ENCODE measurements around the gene DOP1A. TPM values are rescaled to one million over a fixed set of nuclear protein-coding genes. Genes with fewer than 3 reads are reported as not detected.

Gene DOP1A
- total RNA-seq, 1 experiment from 2014 or later: 16.1 TPM

DNA sequence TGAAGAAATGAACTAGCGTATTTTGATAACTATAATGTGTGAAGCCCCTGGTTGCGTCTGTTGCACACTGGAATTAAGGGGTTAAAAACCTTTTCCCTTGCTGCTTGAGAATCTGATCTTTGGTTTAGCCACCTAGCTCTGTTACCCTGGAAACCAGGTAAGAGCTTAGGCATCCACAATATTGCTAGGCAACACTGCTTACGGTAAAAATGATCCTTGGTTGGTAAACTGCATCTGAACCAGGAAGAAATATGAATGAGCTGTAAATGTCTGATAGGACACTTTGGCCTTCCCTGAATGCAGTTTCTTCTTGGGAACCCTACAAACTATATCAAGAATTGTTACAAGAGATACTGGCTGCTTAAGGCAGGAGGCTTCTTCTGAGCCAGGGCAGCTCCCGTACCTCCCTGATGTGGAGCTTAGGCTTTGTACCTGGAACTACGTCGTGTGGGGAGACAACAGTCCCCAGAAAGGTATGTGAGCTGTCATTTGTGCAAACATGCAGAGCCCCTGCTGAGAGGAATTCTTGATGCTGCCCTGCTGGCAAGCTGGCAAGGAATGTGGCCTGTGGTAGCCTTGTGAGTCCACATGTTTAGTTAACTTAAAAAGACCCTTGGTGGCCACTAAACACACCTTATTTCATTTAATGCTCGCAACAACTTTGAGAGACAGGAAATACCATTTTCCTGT lies 20.3 kb upstream of the DOP1A start:
- BruUV-seq (replicated peaks): no TSS peak
- intact Hi-C loops (cut with micrococcal nuclease; ENCODE audit: unreplicated experiment): no loop called here
- H3K27me3 ChIP-seq (replicated peaks; ENCODE audit: control insufficient read depth, insufficient read depth, low read length): no peaks in the 10 kb centered on the region
- ChIA-PET POLR2A (no interaction called here), CTCF (no interaction called here)
- Mint-ChIP-seq H3K27ac (ENCODE audit: unreplicated experiment) (no peak overlapping the region), H3K36me3 (ENCODE audit: insufficient read depth, unreplicated experiment) (peaks cover 3% of the 10 kb centered on the region), H3K27me3 (ENCODE audit: insufficient read depth, unreplicated experiment) (no peaks in the 10 kb centered on the region), H3K4me1 (ENCODE audit: low read depth, unreplicated experiment) (no peaks in the 10 kb centered on the region), H3K9me3 (ENCODE audit: unreplicated experiment) (no peaks in the 10 kb centered on the region), H3K4me3 (ENCODE audit: unreplicated experiment) (no peak overlapping the region)
- no peak overlapping the region for H3K4me3 ChIP-seq (ENCODE audit: low read depth, low read length)
- no peaks in the 10 kb centered on the region for H3K4me1 ChIP-seq
- DNase-seq: no peak
- no peak for TF ChIP-seq CTCF (IDR thresholded peaks at IDR 0.05; ENCODE audit: insufficient read depth in 1 of 2, low read depth in 1 of 2, low read length in 1 of 2, severe bottlenecking in 1 of 2, unreplicated experiment in 1 of 2)
- no peaks in the 10 kb centered on the region for H3K9me3 ChIP-seq
- H3K36me3 ChIP-seq (ENCODE audit: control insufficient read depth, insufficient read depth, low read length): no peaks in the 10 kb centered on the region

- H3K27ac Mint-ChIP-seq (ENCODE audit: unreplicated experiment): no peak overlapping the region
- H3K36me3 Mint-ChIP-seq (ENCODE audit: insufficient read depth, unreplicated experiment): peaks cover 18% of the 10 kb centered on the region
- BruUV-seq (replicated peaks): no TSS peak
- H3K4me1 ChIP-seq: no peaks in the 10 kb centered on the region
- no peak for DNase-seq
- no peaks in the 10 kb centered on the region for H3K27me3 ChIP-seq (replicated peaks; ENCODE audit: control insufficient read depth, insufficient read depth, low read length)
- H3K4me3 Mint-ChIP-seq (ENCODE audit: unreplicated experiment): no peak overlapping the region
- H3K4me3 ChIP-seq (ENCODE audit: low read depth, low read length): no peak overlapping the region
- TF ChIP-seq CTCF (IDR thresholded peaks at IDR 0.05; ENCODE audit: insufficient read depth in 1 of 2, low read depth in 1 of 2, low read length in 1 of 2, severe bottlenecking in 1 of 2, unreplicated experiment in 1 of 2): no peak
- POLR2A ChIA-PET: no interaction called here
- H3K27me3 Mint-ChIP-seq (ENCODE audit: insufficient read depth, unreplicated experiment): no peaks in the 10 kb centered on the region
- no peaks in the 10 kb centered on the region for H3K4me1 Mint-ChIP-seq (ENCODE audit: low read depth, unreplicated experiment)
- no peaks in the 10 kb centered on the region for H3K9me3 ChIP-seq
- no peaks in the 10 kb centered on the region for H3K36me3 ChIP-seq (ENCODE audit: control insufficient read depth, insufficient read depth, low read length)
- intact Hi-C loops (cut with micrococcal nuclease; ENCODE audit: unreplicated experiment): loop anchor here (10.0 kb wide), 1 partner anchor 267 kb away; no protein-coding TSS in a partner anchor
- CTCF ChIA-PET: no interaction called here
- H3K9me3 Mint-ChIP-seq (ENCODE audit: unreplicated experiment): no peaks in the 10 kb centered on the region
Measured at GRCh38 chr6:83051377-83052172, 15.9 kb upstream of the DOP1A start.

- DNase-seq: no peak
- no peak overlapping the region for H3K27ac Mint-ChIP-seq (ENCODE audit: unreplicated experiment)
- ChIA-PET POLR2A (no interaction called here), CTCF (interaction anchor here (1.4 kb wide), 1 partner anchor 12 kb away, joined by 3 read pairs; the partner anchor contains the start of gene UBE3D)
- Histone ChIP-seq H3K9me3 (no peaks in the 10 kb centered on the region), H3K4me1 (no peaks in the 10 kb centered on the region), H3K4me3 (ENCODE audit: low read depth, low read length) (no peak overlapping the region), H3K27me3 (replicated peaks; ENCODE audit: control insufficient read depth, insufficient read depth, low read length) (no peaks in the 10 kb centered on the region), H3K36me3 (ENCODE audit: control insufficient read depth, insufficient read depth, low read length) (no peaks in the 10 kb centered on the region; the same call in 1 of the 2 replicates)
- no peaks in the 10 kb centered on the region for H3K9me3 Mint-ChIP-seq (ENCODE audit: unreplicated experiment)
- no peaks in the 10 kb centered on the region for H3K27me3 Mint-ChIP-seq (ENCODE audit: insufficient read depth, unreplicated experiment)
- no peak for TF ChIP-seq CTCF (IDR thresholded peaks at IDR 0.05; ENCODE audit: insufficient read depth in 1 of 2, low read depth in 1 of 2, low read length in 1 of 2, severe bottlenecking in 1 of 2, unreplicated experiment in 1 of 2)
- BruUV-seq (replicated peaks): no TSS peak
- no peaks in the 10 kb centered on the region for H3K4me1 Mint-ChIP-seq (ENCODE audit: low read depth, unreplicated experiment)
- intact Hi-C loops (cut with micrococcal nuclease; ENCODE audit: unreplicated experiment): loop anchor here (10.0 kb wide), 1 partner anchor 269 kb away; no protein-coding TSS in a partner anchor
- no peak overlapping the region for H3K4me3 Mint-ChIP-seq (ENCODE audit: unreplicated experiment)
- peaks cover 27% of the 10 kb centered on the region for H3K36me3 Mint-ChIP-seq (ENCODE audit: insufficient read depth, unreplicated experiment)
Measured at GRCh38 chr6:83053678-83054077, 13.8 kb upstream of the DOP1A start.

Measured in Caco-2 (cell line).